ENCODE data around the gene KCNMA1.

Gene KCNMA1

DNA sequence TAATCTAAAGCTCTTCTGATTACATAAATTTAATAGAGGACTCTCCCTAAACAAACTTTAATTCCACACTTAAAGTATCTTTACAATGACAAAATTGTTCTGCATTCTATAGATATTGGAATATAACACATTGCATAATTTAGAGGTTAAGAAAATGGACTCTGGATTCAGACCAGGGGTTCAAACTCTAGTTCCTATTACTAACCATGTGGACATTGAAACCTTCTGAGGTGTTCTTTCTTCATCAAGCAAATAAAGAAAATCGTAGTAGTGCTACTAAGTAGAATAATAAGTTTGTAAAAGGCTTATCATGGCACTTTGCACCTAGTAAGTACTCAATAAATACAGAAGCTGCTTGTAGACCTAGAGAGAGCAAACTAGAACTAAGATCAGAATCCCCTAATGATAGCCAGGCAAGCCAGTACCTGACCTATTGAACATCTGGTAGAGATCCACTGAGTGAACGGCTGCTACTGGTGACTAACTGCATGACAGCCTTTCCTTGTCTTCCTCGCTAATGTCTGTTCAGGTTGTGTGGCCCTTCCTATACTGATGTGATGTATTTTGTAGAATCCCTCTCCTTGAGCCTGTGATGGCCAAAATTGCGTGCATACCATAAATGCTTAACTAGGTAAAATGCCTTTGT lies 430.3 kb downstream of the KCNMA1 start:
- H3K36me3 ChIP-seq: no peaks in the 10 kb centered on the region
- no peaks in the 10 kb centered on the region for H3K4me1 ChIP-seq (ENCODE audit: control insufficient read depth in 1 of 2, insufficient read depth in 1 of 2, low read depth in 1 of 2, low read length in 1 of 2)
- H3K27me3 ChIP-seq: peaks cover 13% of the 10 kb centered on the region
- no peak overlapping the region for H3K27ac ChIP-seq
- H3K9me3 ChIP-seq: no peaks in the 10 kb centered on the region
- no peak overlapping the region for H3K4me3 ChIP-seq (ENCODE audit: low read depth in 1 of 2, low read length in 1 of 2)
- TF ChIP-seq, protein P1, sequence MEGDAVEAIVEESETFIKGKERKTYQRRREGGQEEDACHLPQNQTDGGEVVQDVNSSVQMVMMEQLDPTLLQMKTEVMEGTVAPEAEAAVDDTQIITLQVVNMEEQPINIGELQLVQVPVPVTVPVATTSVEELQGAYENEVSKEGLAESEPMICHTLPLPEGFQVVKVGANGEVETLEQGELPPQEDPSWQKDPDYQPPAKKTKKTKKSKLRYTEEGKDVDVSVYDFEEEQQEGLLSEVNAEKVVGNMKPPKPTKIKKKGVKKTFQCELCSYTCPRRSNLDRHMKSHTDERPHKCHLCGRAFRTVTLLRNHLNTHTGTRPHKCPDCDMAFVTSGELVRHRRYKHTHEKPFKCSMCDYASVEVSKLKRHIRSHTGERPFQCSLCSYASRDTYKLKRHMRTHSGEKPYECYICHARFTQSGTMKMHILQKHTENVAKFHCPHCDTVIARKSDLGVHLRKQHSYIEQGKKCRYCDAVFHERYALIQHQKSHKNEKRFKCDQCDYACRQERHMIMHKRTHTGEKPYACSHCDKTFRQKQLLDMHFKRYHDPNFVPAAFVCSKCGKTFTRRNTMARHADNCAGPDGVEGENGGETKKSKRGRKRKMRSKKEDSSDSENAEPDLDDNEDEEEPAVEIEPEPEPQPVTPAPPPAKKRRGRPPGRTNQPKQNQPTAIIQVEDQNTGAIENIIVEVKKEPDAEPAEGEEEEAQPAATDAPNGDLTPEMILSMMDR (IDR thresholded peaks at IDR 0.05): no peak

DNA sequence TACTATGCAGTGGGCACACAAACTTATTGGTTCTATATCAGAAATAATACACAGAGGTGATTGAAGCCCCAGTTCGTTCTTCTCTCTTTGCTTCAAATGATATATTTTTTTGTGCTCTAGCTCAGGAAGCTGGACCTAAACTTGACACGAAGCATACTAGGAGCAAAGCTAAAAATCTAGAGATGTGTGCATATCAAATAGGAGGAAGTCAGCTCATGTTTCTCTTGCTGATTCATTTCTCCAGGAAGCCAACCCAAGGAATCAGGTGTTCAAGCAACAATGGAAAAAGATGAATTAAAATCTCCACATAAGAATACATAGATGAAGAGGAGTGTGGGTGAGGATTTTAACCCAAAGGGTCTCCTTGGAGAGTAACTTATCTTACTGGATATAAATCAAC lies 432.5 kb downstream of the KCNMA1 start:
- Histone ChIP-seq H3K27me3 (peaks cover 13% of the 10 kb centered on the region), H3K36me3 (no peaks in the 10 kb centered on the region), H3K4me1 (ENCODE audit: control insufficient read depth in 1 of 2, insufficient read depth in 1 of 2, low read depth in 1 of 2, low read length in 1 of 2) (no peaks in the 10 kb centered on the region), H3K4me3 (ENCODE audit: low read depth in 1 of 2, low read length in 1 of 2) (no peak overlapping the region), H3K27ac (no peak overlapping the region), H3K9me3 (no peaks in the 10 kb centered on the region)
- TF ChIP-seq, protein P1 (IDR thresholded peaks at IDR 0.05): no peak

GRCh38 chr10:77204171-77204570 lies 433.4 kb downstream of the KCNMA1 start:
- no peaks in the 10 kb centered on the region for H3K9me3 ChIP-seq
- H3K36me3 ChIP-seq: no peaks in the 10 kb centered on the region
- TF ChIP-seq, protein P1 (IDR thresholded peaks at IDR 0.05): no peak
- no peak overlapping the region for H3K4me3 ChIP-seq (ENCODE audit: low read depth in 1 of 2, low read length in 1 of 2)
- H3K4me1 ChIP-seq (ENCODE audit: control insufficient read depth in 1 of 2, insufficient read depth in 1 of 2, low read depth in 1 of 2, low read length in 1 of 2): no peaks in the 10 kb centered on the region
- peaks cover 13% of the 10 kb centered on the region for H3K27me3 ChIP-seq
- H3K27ac ChIP-seq: no peak overlapping the region

GRCh38 chr10:77202857-77203256 lies 434.8 kb downstream of the KCNMA1 start:
- H3K4me3 ChIP-seq (ENCODE audit: low read depth in 1 of 2, low read length in 1 of 2): no peak overlapping the region
- no peak overlapping the region for H3K27ac ChIP-seq
- no peaks in the 10 kb centered on the region for H3K36me3 ChIP-seq
- H3K9me3 ChIP-seq: no peaks in the 10 kb centered on the region
- peaks cover 10% of the 10 kb centered on the region for H3K27me3 ChIP-seq
- no peaks in the 10 kb centered on the region for H3K4me1 ChIP-seq (ENCODE audit: control insufficient read depth in 1 of 2, insufficient read depth in 1 of 2, low read depth in 1 of 2, low read length in 1 of 2)
- TF ChIP-seq, protein P1 (IDR thresholded peaks at IDR 0.05): no peak

GRCh38 chr10:77201135-77202106 lies 436.2 kb downstream of the KCNMA1 start:
- peaks cover 15% of the 10 kb centered on the region for H3K27me3 ChIP-seq
- no peak overlapping the region for H3K27ac ChIP-seq
- no peaks in the 10 kb centered on the region for H3K9me3 ChIP-seq
- H3K36me3 ChIP-seq: no peaks in the 10 kb centered on the region
- no peak overlapping the region for H3K4me3 ChIP-seq (ENCODE audit: low read depth in 1 of 2, low read length in 1 of 2)
- H3K4me1 ChIP-seq (ENCODE audit: control insufficient read depth in 1 of 2, insufficient read depth in 1 of 2, low read depth in 1 of 2, low read length in 1 of 2): no peaks in the 10 kb centered on the region
- TF ChIP-seq, protein P1 (IDR thresholded peaks at IDR 0.05): no peak
